HG03520 (cell line): Measurements from ENCODE around the gene CSTA.
"Not testable (repeated sequence)": the region's sequence is repeated elsewhere in the genome, so short reads cannot be mapped to it uniquely, and the experiment has no call there.

ENCODE experiments used
- ATAC-seq: cut with Tn5 transposase; IDR thresholded peaks from one replicate; pipeline ENCODE4 v1.9.1; 2021; ENCODE audit warnings: mild to moderate bottlenecking, moderate library complexity; ENCODE audit not compliant: unreplicated experiment

The CSTA gene

GRCh38 chr3:122318620-122319019 is 6.4 kb upstream of the CSTA start:
- ATAC-seq = no peak

DNA sequence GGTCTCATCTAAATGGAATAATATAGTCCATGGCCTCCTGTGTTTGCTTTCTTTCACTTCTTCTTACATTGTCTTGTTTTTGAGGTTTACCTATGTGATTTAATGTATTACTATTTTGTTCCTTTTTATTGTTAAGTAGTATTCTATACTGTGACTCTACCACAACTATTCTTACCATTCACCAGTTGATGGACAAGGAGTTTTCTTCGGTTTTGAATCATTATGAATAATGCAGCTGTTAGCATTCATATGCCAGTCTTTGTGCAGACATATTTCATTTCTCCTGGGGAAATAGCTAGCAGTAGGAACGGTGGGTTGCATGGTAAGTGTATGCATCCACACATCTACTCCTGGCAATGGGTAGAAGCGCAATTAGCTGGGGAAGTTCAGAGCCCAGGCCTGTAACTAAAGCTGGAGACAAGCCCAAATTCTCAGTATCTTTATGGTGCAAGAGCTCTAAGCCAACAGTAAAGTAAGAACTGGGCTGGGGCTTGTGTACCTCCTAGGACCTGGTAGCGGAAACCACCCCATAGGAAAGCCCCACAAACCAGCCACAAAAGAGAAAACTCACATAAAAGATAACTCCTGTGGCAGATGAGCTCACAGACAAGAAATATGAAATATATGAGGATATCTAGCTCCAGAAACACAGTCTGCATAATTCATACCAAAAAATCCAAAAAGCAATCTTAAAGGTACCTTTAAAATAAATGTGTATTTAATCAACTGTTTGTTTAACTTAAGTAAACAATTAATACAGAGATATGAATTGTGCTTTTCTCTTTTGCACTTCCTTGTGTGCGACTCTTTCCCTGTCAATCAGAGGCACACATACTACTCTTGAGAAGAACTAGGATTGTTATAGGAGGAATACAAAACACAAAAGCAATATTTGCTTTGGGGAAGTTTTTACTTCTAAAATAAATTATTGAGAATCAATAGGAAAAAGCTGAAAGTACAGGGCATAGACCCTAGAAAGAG is 2.7 kb upstream of the CSTA start:
- ATAC-seq = no peak

- ATAC-seq = no peak
Measured at GRCh38 chr3:122325769-122326168, 721 bp downstream of the CSTA start.

DNA sequence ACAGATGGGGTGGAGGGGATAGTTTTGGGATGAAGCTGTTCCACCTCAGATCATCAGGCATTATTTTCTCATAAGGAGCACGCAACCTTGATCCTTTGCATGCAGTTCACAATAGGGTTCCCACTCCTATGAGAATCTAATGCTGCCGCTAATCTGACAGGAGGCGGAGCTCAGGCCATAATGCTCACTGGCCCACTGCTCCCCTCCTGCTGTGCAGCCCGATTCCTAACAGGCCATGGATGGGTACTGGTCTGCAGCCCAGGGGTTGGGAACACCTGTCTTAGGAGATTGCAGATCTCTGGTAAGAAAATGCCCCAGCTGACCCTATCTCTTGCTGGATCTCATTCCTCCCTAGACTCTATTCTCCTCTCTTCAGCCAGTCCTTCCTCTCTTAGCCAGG is 6.8 kb downstream of the CSTA start:
- no peak for ATAC-seq

DNA sequence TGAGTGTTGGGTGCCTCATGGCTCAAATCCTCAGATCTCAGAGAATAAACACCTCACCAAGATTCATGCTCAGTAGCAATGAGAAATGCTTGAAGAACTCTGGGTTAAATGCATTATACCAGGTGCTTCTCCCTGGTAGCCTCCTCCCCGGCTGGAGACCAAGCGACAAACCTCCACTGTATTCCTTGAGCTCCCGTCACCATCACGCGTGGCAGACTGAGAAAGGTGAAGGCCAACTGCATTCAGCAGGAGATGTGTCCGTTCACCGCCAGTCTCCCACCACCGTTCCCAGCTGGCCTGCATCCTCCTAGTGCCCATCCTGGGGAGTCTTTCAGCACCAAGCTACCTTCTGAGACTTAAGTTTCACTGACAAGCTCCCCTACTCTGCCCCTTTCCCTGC is 7.5 kb downstream of the CSTA start:
- ATAC-seq = no peak

DNA sequence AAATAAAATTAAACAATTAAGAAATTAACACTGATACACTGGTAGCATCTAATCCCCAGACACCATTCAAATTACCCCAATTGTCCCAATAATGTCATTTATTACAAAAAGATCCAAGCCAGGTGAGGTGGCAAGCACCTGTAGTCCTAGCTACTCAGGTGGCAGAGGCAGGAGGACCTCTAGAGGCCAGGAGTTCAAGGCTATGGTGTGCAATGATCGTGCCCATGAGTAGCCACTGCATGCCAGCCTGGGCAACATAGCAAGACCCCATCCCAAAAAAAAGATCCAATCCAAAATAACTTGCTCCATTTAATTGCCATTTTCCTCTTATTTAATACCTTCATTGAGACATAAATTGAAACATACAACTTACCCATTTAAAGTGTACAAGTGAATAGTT is 17.8 kb downstream of the CSTA start:
- no peak for ATAC-seq

GRCh38 chr3:122343654-122344053 is 18.6 kb downstream of the CSTA start:
- ATAC-seq = no peak

GRCh38 chr3:122349171-122349570 is 24.1 kb downstream of the CSTA start:
- no peak for ATAC-seq

DNA sequence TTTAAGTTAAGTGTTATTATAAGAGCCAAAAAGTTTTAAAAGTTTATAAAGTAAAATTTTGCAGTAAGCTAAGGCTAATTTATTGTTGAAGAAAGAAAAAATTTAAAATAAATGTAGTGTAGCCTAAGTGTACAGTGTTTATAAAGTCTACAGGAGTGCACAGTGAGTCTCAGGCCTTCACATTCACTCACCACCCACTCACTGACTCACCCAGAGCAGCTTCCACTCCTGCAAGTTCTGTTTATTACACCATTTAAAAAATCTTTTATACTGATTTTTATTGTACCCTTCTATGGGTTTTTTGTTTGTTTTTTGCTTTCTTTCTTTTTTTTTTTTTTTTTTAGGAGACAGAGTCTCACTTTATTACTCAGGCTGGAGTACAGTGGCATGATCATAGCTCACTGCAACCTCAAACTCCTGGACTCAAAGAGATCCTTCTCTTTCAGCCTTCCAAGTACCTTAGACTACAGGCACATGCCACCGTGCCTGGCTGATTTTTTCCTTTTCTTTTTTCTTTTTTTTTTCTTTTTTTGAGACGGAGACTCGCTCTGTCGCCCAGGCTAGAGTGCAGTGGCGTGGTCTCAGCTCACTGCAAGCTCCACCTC is 25.9 kb downstream of the CSTA start:
- ATAC-seq = no peak

- no peak for ATAC-seq
Measured at GRCh38 chr3:122351612-122352011, 26.6 kb downstream of the CSTA start.

DNA sequence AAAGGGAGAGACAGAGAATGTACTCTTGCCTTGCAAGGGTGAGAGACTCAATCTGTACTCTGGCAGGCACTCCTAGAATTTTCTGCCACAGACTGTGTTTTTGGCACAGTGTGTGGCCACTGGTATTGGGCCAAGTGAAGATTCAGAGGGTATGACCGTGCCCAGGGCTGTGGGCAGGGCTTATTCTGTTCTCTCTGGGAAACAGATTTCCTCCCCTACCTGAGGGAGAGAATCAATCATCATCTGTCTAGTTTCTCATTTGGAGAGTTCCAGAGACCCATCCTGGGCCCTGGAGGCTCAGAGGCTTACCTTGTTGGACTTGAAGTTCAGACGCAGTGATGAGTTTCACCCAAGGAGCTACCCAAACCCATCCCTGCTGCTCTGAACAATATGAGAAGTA is 28.2 kb downstream of the CSTA start:
- no peak for ATAC-seq

DNA sequence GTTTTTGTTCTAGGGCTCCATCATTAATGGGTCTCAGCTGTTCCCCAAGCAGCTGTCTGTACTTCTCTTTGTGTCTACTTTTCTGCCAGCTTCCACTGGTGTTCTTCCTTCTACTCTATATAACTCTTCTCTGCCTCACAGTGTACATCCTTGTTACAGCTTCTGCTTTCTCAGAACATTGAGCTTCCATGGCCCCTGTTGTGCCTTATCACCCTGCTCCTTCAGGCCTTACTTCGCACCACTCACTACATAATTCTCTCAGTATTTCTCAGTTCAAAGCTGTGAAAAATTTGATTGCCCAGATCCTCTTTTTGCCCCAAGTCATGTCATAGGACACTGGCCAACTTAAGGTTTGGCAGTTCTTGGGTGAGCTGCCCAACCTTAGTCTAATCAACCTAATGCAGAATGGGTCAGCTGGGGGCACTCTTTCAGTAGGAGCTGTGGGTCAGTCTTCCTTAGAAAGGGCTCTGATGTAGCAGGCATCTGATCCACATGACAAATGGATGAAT is 28.9 kb downstream of the CSTA start:
- ATAC-seq = no peak

DNA sequence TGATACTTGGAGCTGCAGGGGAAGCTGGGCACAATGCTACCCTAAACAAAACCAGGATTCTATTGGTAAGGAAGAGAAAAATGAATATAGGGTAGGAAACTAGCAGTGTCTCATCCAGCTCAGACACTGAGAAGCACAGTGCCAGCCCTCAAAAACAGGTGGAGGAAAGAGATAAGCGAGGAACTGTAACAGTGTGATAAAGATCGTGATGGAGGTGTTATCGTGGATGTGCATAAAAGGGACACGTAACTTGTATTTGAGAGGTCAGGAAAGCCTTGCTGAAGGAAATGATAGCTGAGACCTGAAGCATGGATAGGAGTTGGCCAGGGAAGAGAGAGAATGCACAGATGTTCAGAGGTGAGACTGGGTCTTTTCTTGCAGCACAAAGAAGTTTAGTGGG is 30.6 kb downstream of the CSTA start:
- no peak for ATAC-seq

- no peak for ATAC-seq
Measured at GRCh38 chr3:122356402-122356801, 31.4 kb downstream of the CSTA start.

- ATAC-seq = no peak
Measured at GRCh38 chr3:122357828-122358702, 33.0 kb downstream of the CSTA start.

DNA sequence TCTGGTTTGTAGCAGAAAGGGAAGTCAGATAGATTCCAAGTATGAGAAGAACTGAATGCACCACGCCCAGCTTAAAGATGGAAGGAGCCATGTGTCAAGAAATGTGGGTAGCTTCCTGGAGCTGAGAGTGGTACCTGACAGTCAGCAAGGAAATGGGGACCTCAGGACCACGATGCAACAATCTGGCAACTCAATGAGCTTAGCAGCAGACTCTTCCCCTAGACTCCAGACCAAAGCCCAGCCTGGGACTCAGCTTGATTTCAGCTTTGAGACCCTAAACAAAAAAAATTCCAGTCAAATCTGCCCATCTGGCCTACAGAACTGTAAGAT is 33.6 kb downstream of the CSTA start:
- no peak for ATAC-seq

- ATAC-seq = no peak
Measured at GRCh38 chr3:122362026-122362425, 37.0 kb downstream of the CSTA start.

DNA sequence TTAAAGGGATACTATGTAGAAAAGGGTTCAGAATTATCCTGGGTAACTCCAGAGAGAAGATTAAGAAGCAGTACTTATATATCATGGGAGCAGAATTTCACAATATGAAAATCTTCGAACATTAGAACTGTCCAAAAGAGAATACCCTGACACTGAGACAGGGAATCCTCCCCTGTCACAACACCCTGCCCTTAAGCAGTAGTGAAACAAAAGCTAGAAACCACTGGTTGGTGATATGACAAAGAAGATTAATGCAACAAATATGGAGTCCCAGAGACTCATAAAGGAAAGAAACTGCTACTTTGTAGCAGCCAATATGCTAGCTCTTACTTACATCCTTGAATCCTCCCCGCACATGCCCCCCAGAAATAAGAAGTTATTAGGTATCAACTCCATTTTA is 39.4 kb downstream of the CSTA start:
- no peak for ATAC-seq

DNA sequence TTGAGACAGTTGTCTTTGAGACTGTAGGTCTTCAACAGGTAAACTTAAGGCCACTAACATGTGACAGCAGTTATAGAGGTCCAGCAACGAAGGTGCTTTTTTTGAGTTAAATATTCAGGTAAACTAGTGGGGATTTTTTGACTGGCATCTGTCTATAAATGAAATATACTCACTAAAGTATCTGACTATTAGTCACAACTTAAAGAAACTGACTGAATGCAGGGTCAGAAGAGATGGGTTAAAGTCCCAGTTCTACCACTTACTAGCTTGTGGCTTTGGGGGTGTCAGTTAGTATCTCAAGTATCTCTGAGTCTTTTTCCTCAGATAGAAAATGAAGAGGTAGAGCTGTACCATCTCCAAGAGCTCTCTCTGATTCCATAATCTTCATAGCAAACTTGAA is 40.0 kb downstream of the CSTA start:
- ATAC-seq = no peak

GRCh38 chr3:122365582-122366378 is 40.7 kb downstream of the CSTA start:
- not testable (repeated sequence) for ATAC-seq

DNA sequence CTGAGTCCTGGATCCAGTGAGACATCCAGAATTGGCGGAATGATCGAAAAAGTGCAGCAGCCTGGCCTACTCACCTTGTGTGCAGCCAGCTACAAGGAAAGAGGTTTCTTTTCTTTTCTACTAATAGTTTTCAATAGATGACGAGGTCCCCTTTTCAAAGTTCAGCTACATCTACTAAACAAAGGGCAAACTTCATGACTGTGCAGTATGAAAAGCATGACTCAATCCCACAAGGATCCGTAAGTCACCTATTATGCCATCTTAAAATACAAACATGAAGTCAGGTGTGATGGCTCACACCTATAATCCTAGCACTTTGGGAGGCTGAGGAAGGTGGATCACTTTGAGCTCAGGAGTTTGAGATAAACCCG is 41.3 kb downstream of the CSTA start:
- ATAC-seq = no peak
